GM10248 (cell line): ENCODE data around the gene OMP.

Experiments used
- CTCF ChIA-PET: fragments of 300-600 bp; sonication (Branson Sonifier 250); formaldehyde crosslinking; extraction: SDS; loops from one replicate; lab custom pipeline; 2021; ENCODE audit warnings: antibody characterized with exemption; lab: Yijun Ruan, JAX
- POLR2A ChIA-PET: fragments of 350-650 bp; sonication (Branson Sonifier 250); formaldehyde crosslinking; extraction: SDS; loops from one replicate; lab custom pipeline; 2020; ENCODE audit warnings: antibody characterized with exemption; lab: Yijun Ruan, JAX
- DNase-seq: peaks from one replicate; pipeline ENCODE4 v3.0.0; 2012; ENCODE audit errors: extremely low spot score
- TF ChIP-seq, protein P1 (sequence below): IDR thresholded peaks from 2 replicates; pipeline ENCODE4 v1.5.1; 2012; ENCODE audit warnings: mild to moderate bottlenecking, low read depth; ENCODE audit errors: extremely low read depth, missing control alignments, control extremely low read depth

Gene OMP

DNA sequence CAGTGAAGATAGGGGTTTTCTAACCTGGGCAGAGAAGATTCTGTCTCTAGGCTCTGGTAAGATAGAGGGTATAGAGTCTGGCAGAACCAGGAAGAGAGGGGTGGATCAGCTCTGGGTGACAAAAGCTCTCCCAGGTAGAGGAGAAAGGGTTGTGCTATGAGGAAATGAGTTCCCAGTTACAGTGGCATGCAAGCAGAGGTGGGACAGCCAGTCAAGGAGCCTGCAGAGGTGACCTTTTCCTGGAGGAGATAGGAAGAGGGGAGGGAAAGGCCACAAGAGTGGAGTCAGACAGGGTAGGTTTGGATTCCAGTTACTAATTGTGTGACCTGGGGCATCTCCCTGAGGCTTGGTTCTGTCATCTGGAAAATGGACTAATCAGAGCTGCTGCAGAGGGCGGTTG, 39.2 kb upstream of the OMP start:
- ChIA-PET POLR2A (no interaction called here), CTCF (interaction anchor here (0.9 to 3.3 kb wide), 4 partner anchors 10 to 27 kb away, joined by 3 to 17 read pairs (median 5); no protein-coding TSS in a partner anchor)
- DNase-seq: no peak
- TF ChIP-seq, protein P1, sequence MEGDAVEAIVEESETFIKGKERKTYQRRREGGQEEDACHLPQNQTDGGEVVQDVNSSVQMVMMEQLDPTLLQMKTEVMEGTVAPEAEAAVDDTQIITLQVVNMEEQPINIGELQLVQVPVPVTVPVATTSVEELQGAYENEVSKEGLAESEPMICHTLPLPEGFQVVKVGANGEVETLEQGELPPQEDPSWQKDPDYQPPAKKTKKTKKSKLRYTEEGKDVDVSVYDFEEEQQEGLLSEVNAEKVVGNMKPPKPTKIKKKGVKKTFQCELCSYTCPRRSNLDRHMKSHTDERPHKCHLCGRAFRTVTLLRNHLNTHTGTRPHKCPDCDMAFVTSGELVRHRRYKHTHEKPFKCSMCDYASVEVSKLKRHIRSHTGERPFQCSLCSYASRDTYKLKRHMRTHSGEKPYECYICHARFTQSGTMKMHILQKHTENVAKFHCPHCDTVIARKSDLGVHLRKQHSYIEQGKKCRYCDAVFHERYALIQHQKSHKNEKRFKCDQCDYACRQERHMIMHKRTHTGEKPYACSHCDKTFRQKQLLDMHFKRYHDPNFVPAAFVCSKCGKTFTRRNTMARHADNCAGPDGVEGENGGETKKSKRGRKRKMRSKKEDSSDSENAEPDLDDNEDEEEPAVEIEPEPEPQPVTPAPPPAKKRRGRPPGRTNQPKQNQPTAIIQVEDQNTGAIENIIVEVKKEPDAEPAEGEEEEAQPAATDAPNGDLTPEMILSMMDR: no peak

DNA sequence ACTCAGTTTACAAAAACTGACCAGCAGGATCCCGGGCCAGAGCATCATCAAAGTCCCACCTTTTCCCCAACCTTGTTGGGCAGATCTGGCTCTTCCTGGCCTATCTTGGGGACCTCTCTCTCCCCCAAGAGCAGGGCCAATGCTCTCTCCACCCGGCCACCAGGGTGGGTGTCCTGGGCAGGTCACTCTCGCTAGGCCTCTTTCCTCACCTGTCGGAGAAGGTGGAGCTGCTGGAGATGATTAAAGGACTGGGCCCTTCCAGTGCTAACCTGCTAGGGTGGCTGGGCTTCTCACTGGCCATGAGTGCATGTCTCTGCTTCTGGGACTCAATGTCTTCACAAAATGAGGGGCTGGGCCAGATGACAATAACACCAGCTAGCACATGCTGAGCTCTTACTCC, 38.8 kb upstream of the OMP start:
- ChIA-PET CTCF (interaction anchor here (1.3 to 3.3 kb wide), 3 partner anchors 9 to 27 kb away, joined by 5 to 17 read pairs (median 6); no protein-coding TSS in a partner anchor), POLR2A (no interaction called here)
- DNase-seq: no peak
- TF ChIP-seq, protein P1: no peak

DNA sequence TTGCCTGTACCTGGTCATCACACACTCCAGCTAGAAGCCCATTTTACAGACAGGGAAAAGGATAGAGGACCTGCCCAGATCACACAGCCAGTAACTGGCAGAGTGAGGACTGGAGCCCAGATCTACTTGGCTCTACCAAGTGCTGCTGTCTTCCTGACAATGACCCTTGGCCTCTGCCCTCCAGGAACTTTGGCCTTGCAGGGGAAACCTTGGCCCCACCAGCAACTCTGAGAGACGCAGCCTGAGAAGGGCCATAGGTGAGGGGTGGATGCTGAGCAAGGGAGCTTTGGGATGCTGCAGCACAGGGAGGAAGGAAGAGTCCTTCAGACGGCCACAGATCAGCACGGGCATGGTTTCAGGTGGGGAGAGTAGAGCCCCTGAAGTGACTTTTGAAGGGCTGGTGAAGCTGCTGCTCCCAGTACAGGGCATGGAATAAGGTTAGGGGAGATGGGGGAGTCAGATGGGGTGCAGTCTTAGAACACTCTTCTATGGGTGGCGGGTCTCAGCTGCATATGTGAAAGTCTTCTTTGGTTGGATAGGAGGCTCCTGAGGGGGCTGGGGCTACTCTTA, 37.9 kb upstream of the OMP start:
- ChIA-PET CTCF (interaction anchor here (0.9 to 3.3 kb wide), 8 partner anchors 8 to 145 kb away, joined by 3 to 17 read pairs (median 8); no protein-coding TSS in a partner anchor), POLR2A (no interaction called here)
- TF ChIP-seq, protein P1: no peak
- DNase-seq: no peak

DNA sequence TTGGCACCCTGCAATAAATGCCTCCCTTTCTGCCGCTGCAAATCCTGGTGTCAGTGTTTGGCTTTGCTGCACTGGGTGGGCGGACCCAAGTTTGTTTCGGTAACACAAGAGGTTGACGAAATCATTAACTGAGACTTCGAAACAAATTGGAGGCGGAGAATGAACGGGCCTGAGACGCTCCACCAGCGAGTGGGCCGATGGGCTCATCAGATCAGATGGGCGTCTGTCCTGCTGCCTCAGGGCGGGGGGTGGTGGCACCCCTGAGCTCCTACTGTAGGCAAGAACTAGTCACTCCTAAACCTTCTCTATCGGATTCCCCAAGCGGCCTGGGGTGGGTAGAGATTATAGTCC, 36.8 kb upstream of the OMP start:
- TF ChIP-seq, protein P1: no peak
- ChIA-PET POLR2A (no interaction called here), CTCF (interaction anchor here (0.9 to 2.4 kb wide), 4 partner anchors 18 to 146 kb away, joined by 3 to 14 read pairs (median 12); no protein-coding TSS in a partner anchor)
- DNase-seq: no peak

DNA sequence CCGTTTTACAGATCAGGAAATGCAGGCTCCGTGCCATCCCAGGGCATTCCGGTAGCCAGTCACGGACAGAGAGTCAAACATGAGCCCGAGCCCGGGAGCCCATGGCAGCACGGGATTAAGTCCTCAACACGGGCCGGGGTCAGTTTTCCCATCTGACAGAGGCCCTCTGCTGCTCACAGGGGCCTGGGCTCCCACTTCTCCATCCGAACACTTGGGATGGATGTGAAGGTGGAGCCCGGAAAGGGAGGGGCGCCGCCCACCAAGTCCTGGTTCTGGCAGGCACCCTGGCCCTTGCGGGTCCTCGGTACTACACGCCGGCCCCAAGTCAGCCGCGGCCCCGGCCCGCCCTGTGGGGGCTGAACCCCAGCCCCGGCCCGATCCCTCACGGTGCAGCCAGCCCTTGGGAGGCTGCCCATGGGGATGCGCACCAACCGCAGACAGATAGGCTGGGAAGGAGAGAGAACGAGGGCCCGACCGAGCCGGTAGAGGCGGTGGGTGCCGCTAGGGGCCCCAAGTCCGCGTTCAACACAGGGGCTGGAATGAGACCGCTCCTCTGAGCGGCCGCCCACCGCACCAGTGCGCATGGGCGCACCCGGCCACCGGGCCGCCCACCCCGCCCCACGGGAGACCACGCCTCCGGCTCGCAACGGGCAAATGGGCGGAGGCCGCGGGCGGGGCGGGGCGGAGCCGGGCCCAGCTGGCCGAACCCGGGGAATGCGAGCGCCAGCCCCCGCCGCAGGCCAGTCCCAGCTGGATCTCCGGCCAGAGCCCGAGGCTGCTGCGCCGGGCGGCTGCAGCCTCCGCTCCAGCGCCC, 36.2 kb upstream of the OMP start, which contains the start of gene CAPN5:
TSS of gene CAPN5 (plus strand) at position 743 of the 814 bp plus-strand sequence. CDS start 17,916 bp downstream, outside the sequence.
- peak; percentile 97 for DNase-seq
- TF ChIP-seq, protein P1: peak; percentile 3
- CTCF ChIA-PET: interaction anchor here (1.9 to 2.4 kb wide), 3 partner anchors 19 to 147 kb away, joined by 10 to 14 read pairs (median 14); no protein-coding TSS in a partner anchor
- POLR2A ChIA-PET: no interaction called here

DNA sequence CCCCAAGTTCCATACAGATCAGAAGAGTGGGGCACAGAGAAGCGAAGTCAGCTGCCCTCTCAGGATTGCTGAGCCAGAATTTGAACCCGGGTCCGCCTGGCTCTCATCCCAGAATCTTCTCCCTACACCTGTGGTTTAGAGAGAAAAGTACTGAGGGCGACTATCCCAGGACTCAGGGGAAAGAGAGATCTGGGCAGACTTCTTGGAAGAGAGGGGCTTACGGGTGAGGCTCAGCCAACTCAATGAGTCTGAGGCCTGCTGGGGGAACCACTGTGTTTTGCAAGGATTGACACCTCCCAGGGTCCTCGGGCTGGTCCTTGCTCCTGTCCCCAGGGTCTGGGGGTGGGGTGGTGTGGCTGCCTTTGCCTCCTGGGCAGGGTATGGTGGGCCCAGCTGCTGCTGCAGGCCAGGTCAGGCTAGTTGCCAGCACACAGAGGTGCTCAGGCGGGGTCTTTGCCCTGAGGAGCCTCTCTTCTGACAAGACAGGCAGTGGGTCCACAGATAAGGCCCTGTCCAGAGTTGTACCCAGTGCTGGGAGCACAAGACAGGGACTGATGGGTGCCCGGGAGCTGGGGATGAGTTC, 34.7 kb upstream of the OMP start:
- no peak for DNase-seq
- TF ChIP-seq, protein P1: no peak
- CTCF ChIA-PET: no interaction called here
- POLR2A ChIA-PET: no interaction called here
